H9 (cell line): ENCODE measurements around the gene ISCU. TPM values are rescaled to one million over a fixed set of nuclear protein-coding genes. Genes with fewer than 3 reads are reported as not detected.

Experiments used
- DNase-seq: peaks from one replicate; pipeline ENCODE4 v3.0.0-alpha.2; 2017
- H2AFZ ChIP-seq: one replicate; pipeline ENCODE4 v1.6.1; 2013; ENCODE audit warnings: mild to moderate bottlenecking, low read length, control low read depth, moderate library complexity
- H2AK5ac ChIP-seq: 2 replicates; pipeline ENCODE4 v1.6.1; 2013; ENCODE audit warnings: low read length, control low read depth, mixed read lengths; ENCODE audit not compliant: insufficient read length
- H2BK120ac ChIP-seq: one replicate; pipeline ENCODE4 v1.6.1; 2013; ENCODE audit warnings: low read depth, mild to moderate bottlenecking, low read length, control low read depth, inconsistent platforms; ENCODE audit not compliant: poor library complexity, severe bottlenecking
- H2BK12ac ChIP-seq: 2 replicates; pipeline ENCODE4 v1.6.1; 2013; ENCODE audit warnings: low read length, control low read depth, mixed read lengths, low read depth; ENCODE audit not compliant: insufficient read length
- H2BK15ac ChIP-seq: 2 replicates; pipeline ENCODE4 v1.6.1; 2013; ENCODE audit warnings: low read depth, low read length, control low read depth
- H2BK20ac ChIP-seq: one replicate; pipeline ENCODE4 v1.6.1; 2013; ENCODE audit warnings: low read depth, mild to moderate bottlenecking, low read length, control low read depth, inconsistent platforms; ENCODE audit not compliant: poor library complexity, severe bottlenecking
- H2BK5ac ChIP-seq: 2 replicates; pipeline ENCODE4 v1.6.1; 2013; ENCODE audit warnings: low read length, control low read depth, mixed read lengths; ENCODE audit not compliant: insufficient read length
- H3K14ac ChIP-seq: 2 replicates; pipeline ENCODE4 v1.6.1; 2013; ENCODE audit warnings: low read length, control low read depth; ENCODE audit not compliant: insufficient read depth
- H3K18ac ChIP-seq: 2 replicates; pipeline ENCODE4 v1.6.1; 2013; ENCODE audit warnings: low read depth, mild to moderate bottlenecking, mixed read lengths, low read length, control low read depth; ENCODE audit not compliant: insufficient read length
- H3K23ac ChIP-seq: 2 replicates; pipeline ENCODE4 v1.6.1; 2013; ENCODE audit warnings: low read length, control low read depth, mixed read lengths, low read depth; ENCODE audit not compliant: insufficient read length
- H3K23me2 ChIP-seq: 2 replicates; pipeline ENCODE4 v1.6.1; 2013; ENCODE audit warnings: low read depth, mild to moderate bottlenecking, mixed read lengths, low read length, control low read depth; ENCODE audit not compliant: insufficient read length, poor library complexity, severe bottlenecking
- H3K27ac ChIP-seq: 2 replicates; pipeline ENCODE4 v1.5.1; 2013; ENCODE audit warnings: low read length, control low read depth, mixed read lengths, low read depth; ENCODE audit not compliant: insufficient read length
- H3K27me3 ChIP-seq: 2 replicates; pipeline ENCODE4 v1.6.1; 2013; ENCODE audit warnings: low read length, control low read depth, inconsistent platforms; ENCODE audit not compliant: insufficient read depth
- H3K4ac ChIP-seq: 2 replicates; pipeline ENCODE4 v1.6.1; 2013; ENCODE audit warnings: low read depth, mild to moderate bottlenecking, control low read depth, inconsistent platforms, low read length, moderate library complexity
- H3K4me1 ChIP-seq: 2 replicates; pipeline ENCODE4 v1.6.1; 2013; ENCODE audit warnings: low read length, control low read depth, inconsistent platforms; ENCODE audit not compliant: insufficient read depth
- H3K4me2 ChIP-seq: 2 replicates; pipeline ENCODE4 v1.6.1; 2013; ENCODE audit warnings: low read length, control low read depth, mixed read lengths; ENCODE audit not compliant: insufficient read length, insufficient read depth
- H3K56ac ChIP-seq: 2 replicates; pipeline ENCODE4 v1.6.1; 2013; ENCODE audit warnings: low read depth, mild to moderate bottlenecking, mixed read lengths, low read length, control low read depth; ENCODE audit not compliant: insufficient read length
- H3K79me1 ChIP-seq: 2 replicates; pipeline ENCODE4 v1.6.1; 2013; ENCODE audit warnings: low read depth, mild to moderate bottlenecking, moderate library complexity, low read length, control low read depth, inconsistent platforms; ENCODE audit not compliant: insufficient read depth, poor library complexity, severe bottlenecking
- H3K79me2 ChIP-seq: 2 replicates; pipeline ENCODE4 v1.6.1; 2013; ENCODE audit warnings: low read length, control low read depth, inconsistent platforms; ENCODE audit not compliant: insufficient read depth
- H3K9ac ChIP-seq: 2 replicates; pipeline ENCODE4 v1.6.1; 2013; ENCODE audit warnings: low read length, control low read depth, mixed read lengths; ENCODE audit not compliant: insufficient read length; ENCODE audit errors: extremely low read depth
- H3K9me3 ChIP-seq: one replicate; pipeline ENCODE4 v1.6.1; 2013; ENCODE audit warnings: low read depth, low read length, inconsistent platforms; ENCODE audit not compliant: control insufficient read depth
- H3T11ph ChIP-seq: one replicate; pipeline ENCODE4 v1.6.1; 2013; ENCODE audit warnings: mild to moderate bottlenecking, low read length, control low read depth, inconsistent platforms
- H4K20me1 ChIP-seq: one replicate; pipeline ENCODE4 v1.6.1; 2013; ENCODE audit not compliant: control insufficient read depth, insufficient read length, insufficient read depth
- H4K5ac ChIP-seq: 2 replicates; pipeline ENCODE4 v1.6.1; 2013; ENCODE audit warnings: low read depth, mild to moderate bottlenecking, mixed read lengths, low read length, control low read depth; ENCODE audit not compliant: insufficient read length
- H4K8ac ChIP-seq: replicated peaks from 2 replicates; pipeline ENCODE4 v1.6.1; 2013; ENCODE audit warnings: low read length, control low read depth, mixed read lengths, low read depth; ENCODE audit not compliant: insufficient read length
- H4K91ac ChIP-seq: 2 replicates; pipeline ENCODE4 v1.6.1; 2013; ENCODE audit warnings: low read depth, mild to moderate bottlenecking, moderate library complexity, mixed read lengths, low read length, control low read depth; ENCODE audit not compliant: insufficient read length
- H3K27ac Mint-ChIP-seq, 3 experiments: 2 replicates in 2 of 3; 3 replicates in 1 of 3; pipeline ENCODE4 v1.8.0; 2020 to 2021; ENCODE audit warnings: mixed read lengths in 3 of 3, mild to moderate bottlenecking in 1 of 3, moderate library complexity in 1 of 3
- H3K27me3 Mint-ChIP-seq: 2 replicates; pipeline ENCODE4 v1.8.0; 2021; ENCODE audit warnings: low read depth, mild to moderate bottlenecking, moderate library complexity, mixed read lengths
- H3K36me3 Mint-ChIP-seq, 3 experiments: 2 replicates in 2 of 3; 3 replicates in 1 of 3; pipeline ENCODE4 v1.8.0; 2020 to 2021; ENCODE audit warnings: low read depth in 3 of 3, mixed read lengths in 3 of 3; ENCODE audit not compliant: insufficient read depth in 1 of 3
- H3K4me1 Mint-ChIP-seq, 2 experiments: 2 replicates each; pipeline ENCODE4 v1.8.0; 2020; ENCODE audit warnings: mixed read lengths in 2 of 2
- H3K4me3 Mint-ChIP-seq, 2 experiments: 2 replicates in 1 of 2; 3 replicates in 1 of 2; pipeline ENCODE4 v1.8.0; 2020 to 2021; ENCODE audit warnings: mild to moderate bottlenecking in 2 of 2, mixed read lengths in 2 of 2, moderate library complexity in 1 of 2
- H3K9me3 Mint-ChIP-seq, 2 experiments: 2 replicates in 1 of 2; 3 replicates in 1 of 2; pipeline ENCODE4 v1.8.0; 2020; ENCODE audit warnings: mild to moderate bottlenecking in 2 of 2, mixed read lengths in 2 of 2, moderate library complexity in 1 of 2
- WGBS: extraction: QIAGEN DNeasy Blood & Tissue Kit; methylation state at CpG from one replicate; pipeline ENCODE4 v1.1.7; 2013; ENCODE audit warnings: missing lambda C conversion rate, low lambda C conversion rate, mixed read lengths; ENCODE audit not compliant: insufficient read length; ENCODE audit errors: extremely low coverage; 5-methylcytosine and 5-hydroxymethylcytosine counted together
- total RNA-seq: library from RNA; stranded (reverse); gene quantifications from 2 replicates; pipeline ENCODE4 v1.2.1, GENCODE V29; 2021
- TF ChIP-seq, protein P1 (sequence below): fragments of 200-600 bp; sonication (generic); conservative IDR thresholded peaks from 3 replicates; pipeline ENCODE4 v1.8.0; 2021; ENCODE audit warnings: antibody characterized with exemption, mild to moderate bottlenecking

ISCU gene
- total RNA-seq, 1 experiment from 2014 or later: 64.9 TPM

- Mint-ChIP-seq H3K27ac (no peak overlapping the region), H3K4me3 (no peak overlapping the region), H3K27me3 (peaks cover 2% of the 10 kb centered on the region; the same call in 1 of the 2 replicates), H3K4me1 (peaks cover 4 to 13% of the 10 kb centered on the region in 2 experiments; a peak in 3 of 4 replicates), H3K36me3 (no peaks in the 10 kb centered on the region), H3K9me3 (no peaks in the 10 kb centered on the region)
- no peaks in the 10 kb centered on the region for H3K9me3 ChIP-seq
- H4K91ac ChIP-seq: no peak overlapping the region
- no peak overlapping the region for H3K4ac ChIP-seq
- no peak overlapping the region for H3K4me2 ChIP-seq
- H2BK20ac ChIP-seq: no peak overlapping the region
- H3K9ac ChIP-seq: no peak overlapping the region
- no peaks in the 10 kb centered on the region for H3K79me2 ChIP-seq
- no peak overlapping the region for H2BK12ac ChIP-seq
- no peaks in the 10 kb centered on the region for H3K79me1 ChIP-seq
- no peak overlapping the region for H4K8ac ChIP-seq
- H3K23me2 ChIP-seq: no peaks in the 10 kb centered on the region
- no peak overlapping the region for H3K23ac ChIP-seq
- TF ChIP-seq, protein P1, sequence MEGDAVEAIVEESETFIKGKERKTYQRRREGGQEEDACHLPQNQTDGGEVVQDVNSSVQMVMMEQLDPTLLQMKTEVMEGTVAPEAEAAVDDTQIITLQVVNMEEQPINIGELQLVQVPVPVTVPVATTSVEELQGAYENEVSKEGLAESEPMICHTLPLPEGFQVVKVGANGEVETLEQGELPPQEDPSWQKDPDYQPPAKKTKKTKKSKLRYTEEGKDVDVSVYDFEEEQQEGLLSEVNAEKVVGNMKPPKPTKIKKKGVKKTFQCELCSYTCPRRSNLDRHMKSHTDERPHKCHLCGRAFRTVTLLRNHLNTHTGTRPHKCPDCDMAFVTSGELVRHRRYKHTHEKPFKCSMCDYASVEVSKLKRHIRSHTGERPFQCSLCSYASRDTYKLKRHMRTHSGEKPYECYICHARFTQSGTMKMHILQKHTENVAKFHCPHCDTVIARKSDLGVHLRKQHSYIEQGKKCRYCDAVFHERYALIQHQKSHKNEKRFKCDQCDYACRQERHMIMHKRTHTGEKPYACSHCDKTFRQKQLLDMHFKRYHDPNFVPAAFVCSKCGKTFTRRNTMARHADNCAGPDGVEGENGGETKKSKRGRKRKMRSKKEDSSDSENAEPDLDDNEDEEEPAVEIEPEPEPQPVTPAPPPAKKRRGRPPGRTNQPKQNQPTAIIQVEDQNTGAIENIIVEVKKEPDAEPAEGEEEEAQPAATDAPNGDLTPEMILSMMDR: no peak
- H4K5ac ChIP-seq: no peak overlapping the region
- H3K18ac ChIP-seq: no peak overlapping the region
- H2BK120ac ChIP-seq: no peak overlapping the region
- H2AFZ ChIP-seq: no peak overlapping the region
- no peaks in the 10 kb centered on the region for H4K20me1 ChIP-seq
- no peak overlapping the region for H3K14ac ChIP-seq
- no peaks in the 10 kb centered on the region for H3K27me3 ChIP-seq
- WGBS: 100% methylated on average over 4 of the region's 7 CpGs
- no peak overlapping the region for H2BK15ac ChIP-seq
- no peak overlapping the region for H3K56ac ChIP-seq
- H2AK5ac ChIP-seq: no peak overlapping the region
- DNase-seq: no peak
- no peaks in the 10 kb centered on the region for H3K4me1 ChIP-seq
- no peak overlapping the region for H3T11ph ChIP-seq
- no peak overlapping the region for H2BK5ac ChIP-seq
- no peak overlapping the region for H3K27ac ChIP-seq
Observed at GRCh38 chr12:108594960-108595710, 32.7 kb downstream of the ISCU start.
